ENCODE data around the gene SREBF2. TPM values are rescaled to one million over a fixed set of nuclear protein-coding genes. Genes with fewer than 3 reads are reported as not detected.
A peak's percentile ranks its signal among the peaks of the same experiment; 100 is the strongest.

Gene SREBF2
- polyA plus RNA-seq, 3 donors: 22.2 to 25.1 (median 24.5) TPM

DNA sequence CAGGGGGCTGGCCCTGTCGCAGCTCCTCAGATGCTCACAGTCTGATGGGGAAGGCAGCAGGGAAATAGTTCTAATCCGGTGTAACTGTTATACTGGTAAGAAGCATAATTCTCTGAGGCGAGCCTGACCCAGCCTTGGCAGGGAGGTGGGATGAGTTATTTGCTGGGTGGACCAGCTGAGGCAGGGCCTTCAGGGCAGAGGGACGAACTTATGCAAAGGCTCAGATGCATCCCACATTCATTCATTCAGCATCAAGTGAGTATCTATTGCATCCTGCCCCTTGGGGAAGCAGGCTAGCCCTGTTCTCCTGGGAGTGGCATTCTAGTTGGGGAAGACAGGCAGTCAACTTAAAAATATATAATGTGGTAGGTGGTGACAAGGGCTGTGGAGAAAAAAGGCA lies 13.6 kb upstream of the SREBF2 start:
- no peaks in the 10 kb centered on the region for H3K4me1 ChIP-seq (ENCODE audit: control insufficient read depth in 1 of 2, insufficient read depth in 2 of 2, low read length in 2 of 2)
- 100% methylated on average over 1 of the region's 4 CpGs for WGBS (ENCODE audit: insufficient coverage)
- TF ChIP-seq, protein P1, sequence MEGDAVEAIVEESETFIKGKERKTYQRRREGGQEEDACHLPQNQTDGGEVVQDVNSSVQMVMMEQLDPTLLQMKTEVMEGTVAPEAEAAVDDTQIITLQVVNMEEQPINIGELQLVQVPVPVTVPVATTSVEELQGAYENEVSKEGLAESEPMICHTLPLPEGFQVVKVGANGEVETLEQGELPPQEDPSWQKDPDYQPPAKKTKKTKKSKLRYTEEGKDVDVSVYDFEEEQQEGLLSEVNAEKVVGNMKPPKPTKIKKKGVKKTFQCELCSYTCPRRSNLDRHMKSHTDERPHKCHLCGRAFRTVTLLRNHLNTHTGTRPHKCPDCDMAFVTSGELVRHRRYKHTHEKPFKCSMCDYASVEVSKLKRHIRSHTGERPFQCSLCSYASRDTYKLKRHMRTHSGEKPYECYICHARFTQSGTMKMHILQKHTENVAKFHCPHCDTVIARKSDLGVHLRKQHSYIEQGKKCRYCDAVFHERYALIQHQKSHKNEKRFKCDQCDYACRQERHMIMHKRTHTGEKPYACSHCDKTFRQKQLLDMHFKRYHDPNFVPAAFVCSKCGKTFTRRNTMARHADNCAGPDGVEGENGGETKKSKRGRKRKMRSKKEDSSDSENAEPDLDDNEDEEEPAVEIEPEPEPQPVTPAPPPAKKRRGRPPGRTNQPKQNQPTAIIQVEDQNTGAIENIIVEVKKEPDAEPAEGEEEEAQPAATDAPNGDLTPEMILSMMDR (IDR thresholded peaks at IDR 0.05): no peak
- peaks cover 68 to 73% of the 10 kb centered on the region in 2 donors for H3K36me3 Mint-ChIP-seq
- no peaks in the 10 kb centered on the region for H3K27me3 Mint-ChIP-seq (ENCODE audit: low read depth in 3 of 3)
- peak overlapping the region in 4 of 7 donors; percentile 16 to 76 (median 56) for H3K27ac Mint-ChIP-seq
- no peaks in the 10 kb centered on the region for H3K9me3 ChIP-seq (replicated peaks in 1 of 2; ENCODE audit: control insufficient read depth in 1 of 2, insufficient read depth in 1 of 2, low read length in 2 of 2)
- DNase-seq: no peak
- no peaks in the 10 kb centered on the region for H4K20me1 ChIP-seq (ENCODE audit: insufficient read depth, low read length)
- H3K27me3 ChIP-seq (ENCODE audit: control insufficient read depth in 2 of 2, insufficient read depth in 2 of 2, low read length in 2 of 2): no peaks in the 10 kb centered on the region
- no peak overlapping the region for H2AFZ ChIP-seq (ENCODE audit: insufficient read depth, low read depth, low read length, poor library complexity, severe bottlenecking)
- intact Hi-C loops (cut with micrococcal nuclease): no loop called here
- peaks cover 3% of the 10 kb centered on the region for H3K79me2 ChIP-seq (ENCODE audit: insufficient read depth, low read length)
- no peak overlapping the region for H3K4me2 ChIP-seq (replicated peaks; ENCODE audit: extremely low read depth, low read length, poor library complexity, severe bottlenecking)
- no peaks in the 10 kb centered on the region for H3K4me1 Mint-ChIP-seq
- peaks cover 0 to 2% (median 0%) of the 10 kb centered on the region in 7 donors for H3K9me3 Mint-ChIP-seq
- H3K4me3 Mint-ChIP-seq: no peak overlapping the region
- no peak overlapping the region for H3K27ac ChIP-seq (ENCODE audit: low read depth in 1 of 2, low read length in 2 of 2)
- H3K9ac ChIP-seq (ENCODE audit: insufficient read depth, low read length, poor library complexity, severe bottlenecking): no peak overlapping the region
- peaks cover 29 to 76% of the 10 kb centered on the region in 2 donors for H3K36me3 ChIP-seq (replicated peaks in 1 of 2; ENCODE audit: control insufficient read depth in 1 of 2, insufficient read depth in 2 of 2, low read length in 2 of 2)
- H3K4me3 ChIP-seq (replicated peaks in 1 of 3; ENCODE audit: low read depth in 2 of 3, low read length in 3 of 3): no peak overlapping the region

DNA sequence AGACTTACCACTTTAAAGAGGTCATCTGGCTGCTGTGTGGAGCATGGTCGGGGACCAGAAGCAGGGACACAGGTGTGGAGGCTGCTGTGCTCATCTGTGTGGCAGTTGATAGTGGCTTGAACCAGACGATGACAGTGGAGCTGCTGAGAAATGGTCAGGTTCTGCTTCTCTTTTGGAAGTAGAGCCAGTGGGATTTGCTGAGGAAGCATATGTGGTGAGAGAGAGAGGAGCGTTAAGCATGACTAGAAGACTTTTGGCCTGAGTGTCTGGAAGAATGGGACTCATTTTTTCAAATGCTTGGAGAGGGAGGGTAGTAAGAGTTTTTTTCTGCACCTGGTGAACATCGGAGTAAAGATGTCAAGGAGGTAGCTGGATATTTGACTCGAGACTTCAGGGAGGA lies 12.5 kb upstream of the SREBF2 start:
- intact Hi-C loops (cut with micrococcal nuclease): loop anchor here in 1 of 2 donors (5.0 kb wide), 1 partner anchor 37 kb away; no protein-coding TSS in a partner anchor
- peaks cover 67 to 70% of the 10 kb centered on the region in 2 donors for H3K36me3 Mint-ChIP-seq

More for the DNA sequence above, 12.5 kb upstream of the SREBF2 start:
- H3K27me3 ChIP-seq (ENCODE audit: control insufficient read depth in 2 of 2, insufficient read depth in 2 of 2, low read length in 2 of 2): no peaks in the 10 kb centered on the region
- H3K4me3 ChIP-seq (replicated peaks in 1 of 3; ENCODE audit: low read depth in 2 of 3, low read length in 3 of 3): no peak overlapping the region
- H3K4me2 ChIP-seq (replicated peaks; ENCODE audit: extremely low read depth, low read length, poor library complexity, severe bottlenecking): no peak overlapping the region
- no peak overlapping the region for H3K27ac ChIP-seq (ENCODE audit: low read depth in 1 of 2, low read length in 2 of 2)
- H3K27me3 Mint-ChIP-seq (ENCODE audit: low read depth in 3 of 3): peaks cover 0 to 1% (median 0%) of the 10 kb centered on the region in 3 donors
- no peaks in the 10 kb centered on the region for H3K4me1 Mint-ChIP-seq
- peaks cover 3% of the 10 kb centered on the region for H3K79me2 ChIP-seq (ENCODE audit: insufficient read depth, low read length)
- no peak overlapping the region for H3K27ac Mint-ChIP-seq
- H3K36me3 ChIP-seq (replicated peaks in 1 of 2; ENCODE audit: control insufficient read depth in 1 of 2, insufficient read depth in 2 of 2, low read length in 2 of 2): peaks cover 25 to 75% of the 10 kb centered on the region in 2 donors
- TF ChIP-seq, protein P1 (IDR thresholded peaks at IDR 0.05): no peak
- no peak for DNase-seq
- peaks cover 0 to 3% (median 0%) of the 10 kb centered on the region in 7 donors for H3K9me3 Mint-ChIP-seq
- WGBS (ENCODE audit: insufficient coverage): 95% methylated on average over 5 of the region's 5 CpGs
- no peak overlapping the region for H3K9ac ChIP-seq (ENCODE audit: insufficient read depth, low read length, poor library complexity, severe bottlenecking)
- H3K4me3 Mint-ChIP-seq: no peak overlapping the region
- no peak overlapping the region for H2AFZ ChIP-seq (ENCODE audit: insufficient read depth, low read depth, low read length, poor library complexity, severe bottlenecking)
- no peaks in the 10 kb centered on the region for H4K20me1 ChIP-seq (ENCODE audit: insufficient read depth, low read length)
- no peaks in the 10 kb centered on the region for H3K4me1 ChIP-seq (ENCODE audit: control insufficient read depth in 1 of 2, insufficient read depth in 2 of 2, low read length in 2 of 2)
- no peaks in the 10 kb centered on the region for H3K9me3 ChIP-seq (replicated peaks in 1 of 2; ENCODE audit: control insufficient read depth in 1 of 2, insufficient read depth in 1 of 2, low read length in 2 of 2)

All from CD14-positive monocyte (primary cell).